Cardiac septum (tissue), 1 donor: ENCODE results near the gene PIP4P1. TPM values are rescaled to one million over a fixed set of nuclear protein-coding genes. Genes with fewer than 3 reads are reported as not detected.

Experiments used
- DNase-seq: peaks from one replicate; pipeline ENCODE4 v3.0.0-alpha.2; 2020; ENCODE audit warnings: low spot score
- intact Hi-C: fragments of 100-400 bp; cut with DNase I; formaldehyde crosslinking; loops from one replicate; pipeline ENCODE4 v1.14.0; 2022
- total RNA-seq: library from RNA; stranded (reverse); fragmentation: NEBNext Ultra II Directional; extraction: Animal tissue kit (Norgen Biotek cat#: 25700); gene quantifications from one replicate; pipeline ENCODE4 v1.2.1, GENCODE V29; 2021
- donor health status: DM: no; HTN: no; CAD: no.

The PIP4P1 gene
- total RNA-seq, 1 donor from 2014 or later: 18.2 TPM

GRCh38 chr14:20441461-20441860 lies 19.8 kb downstream of the PIP4P1 start:
- no peak for DNase-seq
- intact Hi-C loops: no loop called here

- intact Hi-C loops: no loop called here
These were observed 20.4 kb downstream of the PIP4P1 start for GRCh38 chr14:20440882-20441281.

GRCh38 chr14:20440465-20440864 lies 20.8 kb downstream of the PIP4P1 start:
- intact Hi-C loops: no loop called here
- DNase-seq: no peak

More at GRCh38 chr14:20440882-20441281, 20.4 kb downstream of the PIP4P1 start:
- no peak for DNase-seq

- no peak for DNase-seq
- intact Hi-C loops: no loop called here
These were observed 22.6 kb downstream of the PIP4P1 start for GRCh38 chr14:20438664-20439063.

GRCh38 chr14:20436363-20436755 lies 24.9 kb downstream of the PIP4P1 start:
- intact Hi-C loops: no loop called here
- DNase-seq: no peak

- intact Hi-C loops: no loop called here
- DNase-seq: no peak
These were observed 25.5 kb downstream of the PIP4P1 start, which contains the start of gene KLHL33 for GRCh38 chr14:20435582-20436362. TSS of gene KLHL33 (minus strand) at chr14:20436166. CDS start at chr14:20435811, 355 bp downstream.

- no peak for DNase-seq
- intact Hi-C loops: no loop called here
These were observed 26.3 kb downstream of the PIP4P1 start for GRCh38 chr14:20434701-20435581.

GRCh38 chr14:20429801-20430669 lies 31.2 kb downstream of the PIP4P1 start:
- intact Hi-C loops: no loop called here
- DNase-seq: no peak

- intact Hi-C loops: no loop called here
- DNase-seq: no peak
These were observed 32.4 kb downstream of the PIP4P1 start for GRCh38 chr14:20428802-20429201.

GRCh38 chr14:20428010-20428365 lies 33.2 kb downstream of the PIP4P1 start:
- intact Hi-C loops: no loop called here
- no peak for DNase-seq

- intact Hi-C loops: no loop called here
- no peak for DNase-seq
These were observed 33.8 kb downstream of the PIP4P1 start for GRCh38 chr14:20427231-20428009.

GRCh38 chr14:20424851-20425250 lies 36.4 kb downstream of the PIP4P1 start:
- DNase-seq: no peak
- intact Hi-C loops: no loop called here

- intact Hi-C loops: no loop called here
- no peak for DNase-seq
These were observed 38.3 kb downstream of the PIP4P1 start for GRCh38 chr14:20422886-20423285.

GRCh38 chr14:20421267-20421666 lies 40.0 kb downstream of the PIP4P1 start:
- no peak for DNase-seq
- intact Hi-C loops: no loop called here

GRCh38 chr14:20419419-20419818 lies 41.8 kb downstream of the PIP4P1 start:
- DNase-seq: no peak
- intact Hi-C loops: no loop called here

GRCh38 chr14:20418501-20418909 lies 42.7 kb downstream of the PIP4P1 start:
- DNase-seq: no peak
- intact Hi-C loops: no loop called here

- no peak for DNase-seq
- intact Hi-C loops: no loop called here
These were observed 43.7 kb downstream of the PIP4P1 start for GRCh38 chr14:20417250-20418186.

GRCh38 chr14:20416223-20416622 lies 45.0 kb downstream of the PIP4P1 start:
- no peak for DNase-seq
- intact Hi-C loops: no loop called here
